Tibial artery (tissue), 4 donors: ENCODE data around the gene MAP3K14.

Experiments used
- DNase-seq, 2 donors: peaks; one replicate each; pipeline ENCODE4 v3.0.0-alpha.2; 2019
- H3K27ac ChIP-seq, 2 donors: fragments of 200-600 bp; sonication (generic) in 1 of 2; 1 replicate in 1 of 2; 2 replicates in 1 of 2; pipeline ENCODE4 v1.5.1; 2018 to 2019; ENCODE audit warnings: mild to moderate bottlenecking in 1 of 2
- H3K27me3 ChIP-seq, 2 donors: fragments of 200-600 bp; sonication (generic) in 1 of 2; one replicate each; pipeline versions ENCODE4 v1.5.1 to v1.6.0; 2016 to 2019
- H3K36me3 ChIP-seq, 3 donors: fragments of 200-600 bp; sonication (generic) in 2 of 3; one replicate each; pipeline ENCODE4 v1.5.1; 2016 to 2019; ENCODE audit warnings: mild to moderate bottlenecking in 2 of 3
- H3K4me1 ChIP-seq, 4 donors: fragments of 200-600 bp; sonication (generic) in 2 of 4; 1 replicate in 3 of 4; 2 replicates in 1 of 4; pipeline ENCODE4 v1.5.1; 2016 to 2019
- H3K4me3 ChIP-seq, 2 donors: fragments of 200-600 bp; sonication (generic) in 1 of 2; 1 replicate in 1 of 2; 2 replicates in 1 of 2; pipeline ENCODE4 v1.5.1; 2018 to 2019; ENCODE audit warnings: mild to moderate bottlenecking in 2 of 2
- H3K9me3 ChIP-seq, 3 donors: fragments of 200-600 bp; sonication (generic) in 1 of 3; one replicate each; pipeline ENCODE4 v1.5.1; 2016 to 2019
- CTCF ChIP-seq, 2 experiments: fragments of 200-600 bp in 1 of 2; fragments of 450-650 bp in 1 of 2; IDR thresholded peaks; one replicate each; pipeline ENCODE4 v1.5.1; 2017 to 2019; ENCODE audit warnings: antibody characterized with exemption in 2 of 2, mild to moderate bottlenecking in 1 of 2, moderate library complexity in 1 of 2
- intact Hi-C: fragments of 100-400 bp; cut with DNase I; formaldehyde crosslinking; loops from one replicate; pipeline ENCODE4 v1.15.0; 2023; ENCODE audit warnings: low total_unique reads

The MAP3K14 gene

DNA sequence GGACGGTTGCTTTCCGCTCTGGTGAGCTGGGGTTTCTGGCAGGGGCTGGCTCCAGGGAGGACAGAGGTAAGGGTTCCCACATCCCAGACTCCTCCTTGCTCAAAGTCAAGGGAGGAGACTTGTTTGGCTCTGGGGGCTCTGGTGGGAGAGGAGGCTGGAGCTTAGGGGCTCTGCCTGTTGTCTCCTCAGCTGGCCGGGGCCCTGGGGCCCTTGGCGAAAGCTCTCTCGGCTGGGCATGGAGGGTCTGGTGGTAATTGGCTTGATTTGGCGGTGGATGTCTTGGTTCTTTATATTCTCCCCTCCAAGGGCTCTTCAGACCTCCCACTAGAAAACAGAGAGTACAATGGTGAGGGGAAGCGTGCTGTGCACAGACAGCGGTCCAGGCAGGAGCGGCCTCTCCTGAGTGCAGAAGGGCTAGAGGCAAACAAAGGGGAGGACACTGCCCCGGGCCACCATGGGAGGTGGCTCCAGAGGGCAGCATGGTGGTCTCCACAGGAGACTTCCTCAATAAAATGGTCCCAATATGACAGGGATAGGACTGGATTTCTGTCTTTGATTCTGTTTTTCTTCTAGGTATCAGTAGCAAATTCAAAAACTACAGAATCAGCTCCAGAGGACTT, 49.3 kb downstream of the MAP3K14 start:
- H3K9me3 ChIP-seq: no peaks in the 10 kb centered on the region
- no peak for TF ChIP-seq CTCF (IDR thresholded peaks at IDR 0.05)
- H3K4me3 ChIP-seq: no peak overlapping the region
- H3K27me3 ChIP-seq: no peaks in the 10 kb centered on the region
- intact Hi-C loops: no loop called here
- DNase-seq: no peak
- no peak overlapping the region for H3K27ac ChIP-seq
- H3K4me1 ChIP-seq: peaks cover 0 to 9% (median 1%) of the 10 kb centered on the region in 4 donors
- peaks cover 46 to 95% (median 80%) of the 10 kb centered on the region in 3 donors for H3K36me3 ChIP-seq

- intact Hi-C loops: no loop called here
- Histone ChIP-seq H3K4me1 (peaks cover 0 to 15% (median 7%) of the 10 kb centered on the region in 4 donors), H3K9me3 (no peaks in the 10 kb centered on the region), H3K27ac (no peak overlapping the region), H3K27me3 (no peaks in the 10 kb centered on the region), H3K36me3 (peaks cover 40 to 84% (median 72%) of the 10 kb centered on the region in 3 donors), H3K4me3 (no peak overlapping the region)
- no peak for DNase-seq
- TF ChIP-seq CTCF (IDR thresholded peaks at IDR 0.05): no peak
These were observed 50.4 kb downstream of the MAP3K14 start for GRCh38 chr17:45266372-45266926.

DNA sequence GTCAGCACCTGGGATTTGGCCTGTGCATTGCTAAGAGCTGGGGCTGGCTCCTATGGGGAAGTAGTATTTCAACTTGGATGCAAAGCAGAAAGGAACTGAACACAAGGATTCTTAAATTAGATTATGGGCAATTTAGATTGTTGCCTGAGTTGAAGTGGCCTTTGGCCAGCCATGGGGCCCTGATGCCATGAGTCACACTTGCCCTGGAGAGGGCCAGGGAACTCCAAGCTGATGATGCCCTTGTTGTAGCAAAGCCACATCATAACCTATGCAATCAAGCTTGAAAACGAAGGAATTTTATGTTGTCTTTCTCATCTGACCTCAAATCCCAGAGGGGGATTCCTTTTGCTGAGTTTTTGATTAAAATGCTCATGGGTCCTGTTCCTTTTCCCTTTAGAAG, 51.0 kb downstream of the MAP3K14 start:
- Histone ChIP-seq H3K27ac (no peak overlapping the region), H3K27me3 (no peaks in the 10 kb centered on the region), H3K4me3 (no peak overlapping the region), H3K9me3 (no peaks in the 10 kb centered on the region), H3K36me3 (peaks cover 37 to 78% (median 66%) of the 10 kb centered on the region in 3 donors), H3K4me1 (peaks cover 0 to 15% (median 10%) of the 10 kb centered on the region in 4 donors)
- TF ChIP-seq CTCF (IDR thresholded peaks at IDR 0.05): no peak
- intact Hi-C loops: no loop called here
- DNase-seq: no peak

GRCh38 chr17:45264988-45265387, 51.8 kb downstream of the MAP3K14 start:
- Histone ChIP-seq H3K27me3 (no peaks in the 10 kb centered on the region), H3K36me3 (peaks cover 28 to 69% (median 58%) of the 10 kb centered on the region in 3 donors), H3K4me3 (no peak overlapping the region), H3K4me1 (peaks cover 0 to 15% (median 10%) of the 10 kb centered on the region in 4 donors), H3K27ac (no peak overlapping the region), H3K9me3 (no peaks in the 10 kb centered on the region)
- no peak for TF ChIP-seq CTCF (IDR thresholded peaks at IDR 0.05)
- no peak for DNase-seq
- intact Hi-C loops: no loop called here

DNA sequence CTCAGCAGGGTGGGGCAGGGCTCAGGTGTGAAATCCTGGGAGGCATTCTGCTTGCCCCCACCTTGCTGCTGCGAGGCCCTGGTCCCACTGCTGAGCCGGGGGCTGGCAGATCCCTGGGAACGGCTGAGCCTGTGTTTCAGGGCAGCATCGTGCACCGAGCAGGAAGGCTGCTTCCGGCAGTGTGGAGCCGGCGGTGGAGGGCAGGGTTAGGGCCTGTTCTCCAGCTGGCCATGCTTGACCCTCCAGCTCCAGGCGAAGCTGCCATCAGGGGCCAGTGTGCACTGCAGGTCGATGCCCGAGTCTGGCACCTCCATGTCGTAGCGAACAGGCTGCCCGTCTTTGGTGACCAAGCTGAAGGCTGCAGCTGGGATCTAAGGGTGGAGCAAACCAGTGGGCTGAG, 52.4 kb downstream of the MAP3K14 start:
- Histone ChIP-seq H3K9me3 (no peaks in the 10 kb centered on the region), H3K4me1 (peaks cover 0 to 15% (median 10%) of the 10 kb centered on the region in 4 donors), H3K4me3 (no peak overlapping the region), H3K27ac (no peak overlapping the region), H3K36me3 (peaks cover 23 to 64% (median 52%) of the 10 kb centered on the region in 3 donors), H3K27me3 (no peaks in the 10 kb centered on the region)
- intact Hi-C loops: no loop called here
- no peak for DNase-seq
- TF ChIP-seq CTCF (IDR thresholded peaks at IDR 0.05): no peak
